ENCODE results near the gene FOXO1.

FOXO1 gene

DNA sequence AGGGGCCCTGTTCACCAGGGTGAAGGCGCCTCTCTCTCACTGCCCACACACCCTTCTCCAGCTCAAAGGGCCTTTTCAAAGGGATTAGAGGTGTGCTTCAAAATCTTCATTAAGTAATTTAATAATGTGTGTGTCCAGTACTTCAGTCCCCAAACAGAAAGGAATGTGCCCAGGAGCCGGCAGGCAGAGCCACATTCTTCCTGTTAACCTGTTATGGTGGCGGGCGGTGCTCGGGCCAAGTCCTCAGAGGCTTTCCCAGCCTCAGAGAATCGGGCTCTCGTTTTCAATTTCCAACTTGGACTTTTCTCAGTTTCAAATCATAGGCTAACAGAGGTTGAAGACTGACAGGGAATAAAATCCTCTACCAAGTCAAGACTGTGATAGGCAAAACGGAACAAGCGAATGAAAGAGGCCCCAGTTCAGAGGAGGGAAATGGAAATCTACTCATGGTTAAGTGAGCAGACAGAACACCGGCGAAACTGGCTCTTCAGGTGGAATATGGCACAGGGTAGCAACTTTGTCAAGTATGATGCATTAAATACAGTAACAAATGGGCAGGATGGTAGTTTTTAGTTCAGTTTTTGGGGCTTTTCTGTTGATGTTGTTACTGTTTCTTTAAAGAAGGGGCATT is 68.6 kb downstream of the FOXO1 start:
- no peaks in the 10 kb centered on the region for H3K27me3 ChIP-seq
- no peaks in the 10 kb centered on the region for H3K36me3 ChIP-seq
- peak overlapping the region; percentile 1 to 7 for H3K4me3 ChIP-seq
- no peaks in the 10 kb centered on the region for H3K9me3 ChIP-seq
- peak overlapping the region; percentile 34 to 46 for H3K27ac ChIP-seq
- intact Hi-C loops (cut with DNase I; ENCODE audit: low total_unique reads) = no loop called here
- DNase-seq = no peak
- TF ChIP-seq, protein P1, sequence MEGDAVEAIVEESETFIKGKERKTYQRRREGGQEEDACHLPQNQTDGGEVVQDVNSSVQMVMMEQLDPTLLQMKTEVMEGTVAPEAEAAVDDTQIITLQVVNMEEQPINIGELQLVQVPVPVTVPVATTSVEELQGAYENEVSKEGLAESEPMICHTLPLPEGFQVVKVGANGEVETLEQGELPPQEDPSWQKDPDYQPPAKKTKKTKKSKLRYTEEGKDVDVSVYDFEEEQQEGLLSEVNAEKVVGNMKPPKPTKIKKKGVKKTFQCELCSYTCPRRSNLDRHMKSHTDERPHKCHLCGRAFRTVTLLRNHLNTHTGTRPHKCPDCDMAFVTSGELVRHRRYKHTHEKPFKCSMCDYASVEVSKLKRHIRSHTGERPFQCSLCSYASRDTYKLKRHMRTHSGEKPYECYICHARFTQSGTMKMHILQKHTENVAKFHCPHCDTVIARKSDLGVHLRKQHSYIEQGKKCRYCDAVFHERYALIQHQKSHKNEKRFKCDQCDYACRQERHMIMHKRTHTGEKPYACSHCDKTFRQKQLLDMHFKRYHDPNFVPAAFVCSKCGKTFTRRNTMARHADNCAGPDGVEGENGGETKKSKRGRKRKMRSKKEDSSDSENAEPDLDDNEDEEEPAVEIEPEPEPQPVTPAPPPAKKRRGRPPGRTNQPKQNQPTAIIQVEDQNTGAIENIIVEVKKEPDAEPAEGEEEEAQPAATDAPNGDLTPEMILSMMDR (IDR thresholded peaks at IDR 0.05) = no peak
- peaks cover 0 to 48% (median 29%) of the 10 kb centered on the region in 4 donors for H3K4me1 ChIP-seq

DNA sequence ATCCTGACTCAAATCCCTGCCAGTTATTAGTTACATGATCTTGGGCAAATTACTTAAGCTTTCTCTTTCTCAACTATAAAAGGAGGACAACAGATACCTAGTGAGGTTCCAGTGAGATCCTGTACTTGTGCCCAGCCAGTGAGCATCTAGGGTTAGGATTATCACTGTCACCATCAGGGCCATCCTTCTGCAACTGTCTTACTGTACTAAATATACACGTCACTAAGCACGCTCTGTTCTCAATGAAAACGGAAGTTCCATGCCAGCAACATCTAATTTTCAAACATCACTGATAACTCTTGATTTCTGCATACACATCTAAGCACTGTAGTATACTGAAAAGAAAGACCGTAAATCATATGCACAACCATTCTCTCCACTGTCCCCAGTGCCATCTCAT is 70.0 kb downstream of the FOXO1 start:
- Histone ChIP-seq H3K27me3 (no peaks in the 10 kb centered on the region), H3K4me1 (peaks cover 0 to 48% (median 29%) of the 10 kb centered on the region in 4 donors), H3K9me3 (no peaks in the 10 kb centered on the region), H3K36me3 (no peaks in the 10 kb centered on the region), H3K4me3 (no peak overlapping the region), H3K27ac (no peak overlapping the region)
- no peak for DNase-seq
- intact Hi-C loops (cut with DNase I; ENCODE audit: low total_unique reads) = no loop called here
- TF ChIP-seq, protein P1 (IDR thresholded peaks at IDR 0.05) = no peak

DNA sequence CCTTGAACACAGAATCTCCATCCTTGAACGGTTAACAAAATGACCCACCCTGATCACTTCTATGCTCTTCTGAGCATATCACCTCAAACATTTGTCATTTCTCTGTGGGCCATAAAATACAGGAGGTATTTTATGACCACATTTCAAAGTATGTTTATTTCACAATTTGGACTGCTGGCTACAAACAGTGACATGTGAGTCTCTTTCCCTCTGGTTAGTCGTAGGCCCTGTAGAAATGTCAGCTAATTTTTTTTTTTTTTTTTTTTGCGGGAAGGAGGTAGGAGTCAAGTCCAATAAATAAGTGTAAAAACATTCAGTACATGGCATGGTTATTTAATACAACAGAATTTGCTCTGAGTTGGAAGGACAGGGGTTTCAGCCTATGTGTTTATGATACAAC is 70.7 kb downstream of the FOXO1 start:
- DNase-seq = no peak
- no peaks in the 10 kb centered on the region for H3K27me3 ChIP-seq
- peaks cover 0 to 54% (median 35%) of the 10 kb centered on the region in 4 donors for H3K4me1 ChIP-seq
- intact Hi-C loops (cut with DNase I; ENCODE audit: low total_unique reads) = no loop called here
- no peaks in the 10 kb centered on the region for H3K36me3 ChIP-seq
- H3K9me3 ChIP-seq = no peaks in the 10 kb centered on the region
- no peak overlapping the region for H3K4me3 ChIP-seq
- no peak overlapping the region for H3K27ac ChIP-seq
- TF ChIP-seq, protein P1 (IDR thresholded peaks at IDR 0.05) = no peak

DNA sequence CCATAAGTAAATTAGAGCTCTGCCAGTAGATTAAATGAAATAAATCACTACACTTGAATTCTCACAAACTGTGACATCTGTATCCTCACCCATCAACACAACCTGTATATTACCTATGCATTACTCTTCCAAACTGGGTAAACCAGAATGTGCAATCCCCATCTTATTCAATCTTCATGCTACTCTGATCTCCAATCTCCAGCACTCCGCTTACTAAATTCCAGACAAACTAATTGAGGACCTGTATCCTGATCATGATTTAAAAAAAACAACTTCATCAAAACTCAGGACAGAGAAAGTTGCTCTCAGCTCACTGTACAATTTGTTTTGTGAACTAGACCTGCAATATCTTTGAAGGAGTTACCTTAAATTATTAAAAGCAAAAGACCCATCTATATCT is 74.4 kb downstream of the FOXO1 start:
- peaks cover 0 to 62% (median 38%) of the 10 kb centered on the region in 4 donors for H3K4me1 ChIP-seq
- intact Hi-C loops (cut with DNase I; ENCODE audit: low total_unique reads) = no loop called here
- DNase-seq = no peak
- H3K9me3 ChIP-seq = no peaks in the 10 kb centered on the region
- H3K27me3 ChIP-seq = no peaks in the 10 kb centered on the region
- H3K27ac ChIP-seq = no peak overlapping the region
- no peaks in the 10 kb centered on the region for H3K36me3 ChIP-seq
- H3K4me3 ChIP-seq = no peak overlapping the region
- TF ChIP-seq, protein P1 (IDR thresholded peaks at IDR 0.05) = no peak

DNA sequence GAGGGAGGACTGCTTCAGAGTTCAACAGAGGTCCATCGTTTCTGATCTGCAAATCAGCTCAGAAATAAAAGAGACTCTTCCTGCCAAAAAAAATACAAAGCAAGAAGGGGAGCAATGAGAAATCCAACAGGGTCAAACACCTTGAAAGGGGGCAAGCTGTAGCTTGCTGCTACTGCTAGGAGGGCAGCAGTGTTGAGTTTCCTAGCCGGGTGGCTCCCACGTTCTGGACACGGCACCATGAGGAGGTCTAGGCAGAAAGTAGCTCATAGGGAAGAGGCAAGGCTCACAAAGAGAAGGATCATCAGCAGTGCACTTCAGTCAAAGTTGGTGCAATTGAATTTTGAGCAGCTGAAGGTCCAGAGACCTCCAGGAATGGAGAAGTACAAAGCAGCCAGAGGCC is 75.3 kb downstream of the FOXO1 start:
- TF ChIP-seq, protein P1 (IDR thresholded peaks at IDR 0.05) = no peak
- Histone ChIP-seq H3K4me1 (peaks cover 0 to 62% (median 41%) of the 10 kb centered on the region in 4 donors), H3K9me3 (no peaks in the 10 kb centered on the region), H3K27ac (no peak overlapping the region), H3K27me3 (no peaks in the 10 kb centered on the region), H3K36me3 (no peaks in the 10 kb centered on the region), H3K4me3 (no peak overlapping the region)
- no peak for DNase-seq
- intact Hi-C loops (cut with DNase I; ENCODE audit: low total_unique reads) = no loop called here

All from tibial artery (tissue), 4 donors.